BJ (cell line): Measurements from ENCODE around the gene KDSR. TPM values are rescaled to one million over a fixed set of nuclear protein-coding genes. Genes with fewer than 3 reads are reported as not detected.

Experiments
- CTCF ChIA-PET: fragments of 350-600 bp; formaldehyde crosslinking; extraction: SDS; loops from one replicate; lab custom pipeline; 2021; ENCODE audit warnings: antibody characterized with exemption, inconsistent platforms; lab: Yijun Ruan, JAX
- POLR2A ChIA-PET: fragments of 300-600 bp; sonication (Branson Sonifier 250); formaldehyde crosslinking; extraction: SDS; loops from one replicate; lab custom pipeline; 2021; ENCODE audit warnings: antibody characterized with exemption; lab: Charles Lee
- DNase-seq: peaks from one replicate; pipeline ENCODE4 v3.0.0-alpha.2; 2011; ENCODE audit warnings: low read depth
- H3K27me3 ChIP-seq: 2 replicates; pipeline ENCODE4 v1.6.0; 2011; ENCODE audit warnings: low read length; ENCODE audit not compliant: control insufficient read depth, insufficient read depth
- H3K36me3 ChIP-seq: 2 replicates; pipeline ENCODE4 v1.5.1; 2011; ENCODE audit warnings: low read length; ENCODE audit not compliant: control insufficient read depth, insufficient read depth
- H3K4me3 ChIP-seq: 2 replicates; pipeline ENCODE4 v1.5.1; 2011; ENCODE audit warnings: low read depth, mild to moderate bottlenecking, control low read depth, low read length
- polyA plus RNA-seq: library from polyadenylated mRNA; depleted of rRNA; stranded (reverse); fragments of >200 nt; gene quantifications from 2 replicates; pipeline ENCODE4 v1.2.3, GENCODE V29; 2011
- TF ChIP-seq, protein P1 (sequence below): IDR thresholded peaks from 2 replicates; pipeline ENCODE4 v1.5.1; 2011; ENCODE audit warnings: low read depth, mild to moderate bottlenecking, control low read depth, inconsistent platforms, low read length, moderate library complexity; ENCODE audit not compliant: insufficient read depth

The KDSR gene
- polyA plus RNA-seq, 1 experiment, result 29.1 TPM

DNA sequence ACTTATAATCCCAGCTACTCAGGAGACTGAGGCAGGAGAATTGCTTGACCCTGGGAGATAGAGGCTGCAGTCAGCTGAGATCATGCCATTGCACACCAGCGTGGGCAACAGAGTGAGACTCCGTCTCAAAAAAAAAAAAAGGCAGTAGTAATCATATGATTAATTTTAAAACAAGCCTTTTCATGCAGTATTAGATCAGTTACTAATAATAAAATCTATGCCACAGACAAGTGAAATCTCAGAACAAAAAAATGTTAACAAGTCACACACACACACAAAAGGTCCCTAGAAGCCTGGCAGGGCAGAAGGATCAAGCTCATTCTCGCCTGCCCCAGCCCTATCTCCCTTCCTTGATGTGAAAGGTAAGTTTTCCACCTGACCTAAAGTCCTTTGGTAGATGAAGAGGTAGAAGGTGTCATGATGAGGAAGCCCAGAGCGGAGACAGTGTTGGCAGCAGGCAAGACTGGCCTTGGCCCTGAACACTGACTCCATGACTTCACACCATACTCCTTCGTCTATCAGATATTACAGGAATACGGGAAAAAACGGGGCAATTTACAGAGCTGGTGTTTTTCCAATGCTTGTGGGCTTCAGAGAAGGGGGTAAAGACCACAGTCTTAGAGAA is 10.6 kb downstream of the KDSR start:
- no peaks in the 10 kb centered on the region for H3K27me3 ChIP-seq
- TF ChIP-seq, protein P1, sequence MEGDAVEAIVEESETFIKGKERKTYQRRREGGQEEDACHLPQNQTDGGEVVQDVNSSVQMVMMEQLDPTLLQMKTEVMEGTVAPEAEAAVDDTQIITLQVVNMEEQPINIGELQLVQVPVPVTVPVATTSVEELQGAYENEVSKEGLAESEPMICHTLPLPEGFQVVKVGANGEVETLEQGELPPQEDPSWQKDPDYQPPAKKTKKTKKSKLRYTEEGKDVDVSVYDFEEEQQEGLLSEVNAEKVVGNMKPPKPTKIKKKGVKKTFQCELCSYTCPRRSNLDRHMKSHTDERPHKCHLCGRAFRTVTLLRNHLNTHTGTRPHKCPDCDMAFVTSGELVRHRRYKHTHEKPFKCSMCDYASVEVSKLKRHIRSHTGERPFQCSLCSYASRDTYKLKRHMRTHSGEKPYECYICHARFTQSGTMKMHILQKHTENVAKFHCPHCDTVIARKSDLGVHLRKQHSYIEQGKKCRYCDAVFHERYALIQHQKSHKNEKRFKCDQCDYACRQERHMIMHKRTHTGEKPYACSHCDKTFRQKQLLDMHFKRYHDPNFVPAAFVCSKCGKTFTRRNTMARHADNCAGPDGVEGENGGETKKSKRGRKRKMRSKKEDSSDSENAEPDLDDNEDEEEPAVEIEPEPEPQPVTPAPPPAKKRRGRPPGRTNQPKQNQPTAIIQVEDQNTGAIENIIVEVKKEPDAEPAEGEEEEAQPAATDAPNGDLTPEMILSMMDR, result no peak
- POLR2A ChIA-PET, result no interaction called here
- H3K36me3 ChIP-seq, result peaks cover 10% of the 10 kb centered on the region
- H3K4me3 ChIP-seq, result no peak overlapping the region
- CTCF ChIA-PET, result interaction anchor here (1.4 to 1.7 kb wide), 2 partner anchors 14 to 17 kb away, joined by 3 to 6 read pairs; no protein-coding TSS in a partner anchor
- no peak for DNase-seq

DNA sequence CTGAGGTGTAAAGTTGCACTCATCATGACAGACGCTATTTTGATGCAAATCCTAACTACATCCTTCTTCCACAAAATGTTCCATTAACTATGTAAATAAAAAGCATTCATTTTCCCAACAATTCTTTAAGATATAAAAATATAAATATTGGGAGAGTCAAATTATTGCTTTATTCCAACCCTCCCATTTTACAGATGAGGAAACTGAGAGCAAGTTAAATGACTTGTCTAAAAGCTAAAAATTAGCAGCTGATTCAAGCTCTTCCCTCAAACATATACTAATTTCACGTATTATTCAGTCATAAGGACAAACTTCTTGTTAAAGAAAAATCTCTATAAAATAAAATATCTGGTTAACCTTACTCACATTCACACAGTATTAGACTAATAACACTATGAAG is 16.8 kb downstream of the KDSR start:
- H3K36me3 ChIP-seq, result peaks cover 13% of the 10 kb centered on the region
- ChIA-PET CTCF (interaction anchor here (1.0 to 2.4 kb wide), 3 partner anchors 10 to 15 kb away, joined by 3 to 16 read pairs (median 3); no protein-coding TSS in a partner anchor), POLR2A (no interaction called here)

DNA sequence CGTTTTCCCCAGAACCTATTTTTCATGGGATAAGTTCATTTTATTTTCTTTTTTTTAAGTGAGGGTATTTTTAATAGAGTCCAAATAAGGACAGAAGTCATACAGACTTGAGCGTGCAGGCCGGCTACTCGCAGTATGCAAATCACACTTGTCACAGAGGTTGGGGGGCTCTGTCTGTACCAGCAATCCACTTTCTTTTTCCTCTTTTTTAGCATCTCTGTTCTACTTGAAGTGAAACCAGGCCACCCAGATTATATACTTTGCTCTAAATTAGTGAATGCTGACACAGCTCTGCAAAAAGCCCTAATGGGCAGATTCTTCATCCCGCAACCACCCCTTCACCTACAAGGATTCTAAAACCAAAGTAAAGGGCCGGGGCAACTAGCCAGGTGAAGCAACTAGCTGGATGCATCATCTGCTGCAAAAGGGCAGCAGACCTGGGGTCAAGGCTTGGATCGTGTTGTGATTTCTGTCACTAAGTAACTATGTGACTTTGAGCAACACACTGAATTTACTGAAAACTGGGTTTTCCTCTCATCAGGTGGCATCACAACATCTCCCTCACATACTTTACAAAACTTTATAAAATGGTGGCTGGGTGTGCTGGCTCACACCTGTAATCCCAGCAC is 18.4 kb downstream of the KDSR start:
- TF ChIP-seq, protein P1, result no peak
- Histone ChIP-seq H3K36me3 (peaks cover 17% of the 10 kb centered on the region), H3K4me3 (no peak overlapping the region), H3K27me3 (no peaks in the 10 kb centered on the region)
- DNase-seq, result no peak
- ChIA-PET POLR2A (no interaction called here), CTCF (interaction anchor here (1.5 kb wide), 1 partner anchor 15 kb away, joined by 3 read pairs; no protein-coding TSS in a partner anchor)

More for the DNA sequence above, 16.8 kb downstream of the KDSR start:
- Histone ChIP-seq H3K27me3 (no peaks in the 10 kb centered on the region), H3K4me3 (no peak overlapping the region)
- no peak for DNase-seq
- TF ChIP-seq, protein P1, result no peak

DNA sequence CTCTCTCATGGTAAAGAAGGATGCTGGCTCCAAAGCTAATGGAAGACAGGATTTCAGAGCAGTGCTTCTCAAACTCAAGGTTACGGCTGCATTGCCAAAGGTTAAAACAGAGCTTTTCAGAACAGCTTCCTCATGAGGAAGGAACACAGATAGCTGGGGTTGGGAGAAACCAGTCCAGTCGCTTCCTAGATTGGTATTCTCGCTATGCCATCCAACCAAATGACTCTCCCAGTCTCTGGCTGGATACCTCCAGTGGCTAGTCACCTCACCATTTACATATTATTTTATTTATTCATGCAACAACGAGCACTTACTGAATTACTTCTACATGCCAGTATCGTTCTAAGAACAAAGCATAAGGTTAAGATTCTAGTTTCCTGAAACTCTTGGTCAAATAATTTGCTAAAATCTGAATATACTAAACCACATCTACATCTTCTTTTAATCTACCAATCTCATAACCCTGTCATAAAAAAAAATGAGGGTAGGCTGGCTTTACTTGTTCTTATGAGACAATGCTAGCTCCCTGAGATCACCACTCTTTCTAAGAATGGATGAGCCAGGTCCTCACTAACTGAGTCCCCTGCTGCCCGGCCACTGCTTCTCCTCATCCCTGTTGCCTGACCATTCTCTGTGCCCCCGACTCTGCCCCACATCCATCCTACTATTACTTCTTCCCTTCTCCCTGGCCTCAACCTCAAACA is 20.4 kb downstream of the KDSR start:
- ChIA-PET POLR2A (no interaction called here), CTCF (interaction anchor here (0.6 to 1.0 kb wide), 3 partner anchors 12 to 497 kb away, joined by 3 to 4 read pairs (median 3); no protein-coding TSS in a partner anchor)
- TF ChIP-seq, protein P1, result no peak
- Histone ChIP-seq H3K36me3 (peaks cover 17% of the 10 kb centered on the region), H3K27me3 (no peaks in the 10 kb centered on the region), H3K4me3 (no peak overlapping the region)
- DNase-seq, result no peak

DNA sequence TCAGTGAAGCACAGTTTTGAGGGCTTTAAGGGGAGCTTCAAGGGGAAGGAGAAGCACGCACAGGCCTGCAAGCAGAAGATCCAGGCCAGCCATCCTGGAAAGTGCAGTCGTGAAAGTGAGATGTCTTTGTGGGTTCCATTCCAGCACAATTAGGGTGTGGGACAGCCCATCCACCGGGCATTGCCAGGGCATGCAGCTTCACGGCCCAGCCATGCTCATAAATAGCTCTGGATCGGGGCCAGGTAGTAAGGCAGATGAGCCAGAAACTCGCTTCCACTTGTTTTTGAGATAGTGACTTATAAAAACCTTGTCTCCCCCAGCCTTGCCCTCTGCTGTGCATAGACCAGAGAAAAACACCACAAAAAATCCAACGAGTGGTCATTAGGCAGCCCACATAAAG is 21.0 kb downstream of the KDSR start:
- Histone ChIP-seq H3K27me3 (no peaks in the 10 kb centered on the region), H3K36me3 (peaks cover 17% of the 10 kb centered on the region), H3K4me3 (no peak overlapping the region)
- ChIA-PET CTCF (interaction anchor here (0.6 to 1.4 kb wide), 4 partner anchors 10 to 498 kb away, joined by 3 to 6 read pairs (median 4); no protein-coding TSS in a partner anchor), POLR2A (no interaction called here)
- no peak for DNase-seq
- TF ChIP-seq, protein P1, result no peak
